ENCODE measurements around the gene EIF4EBP2.

EIF4EBP2 gene

GRCh38 chr10:70404036-70404786 lies at the start of gene EIF4EBP2:
EIF4EBP2 (plus strand) TSS chr10:70404145; CDS start chr10:70404402, 257 bp downstream.
- DNase-seq (ENCODE audit: low read depth in 3 of 3): peak; percentile 95 to 100 (median 98)

GRCh38 chr10:70354556-70354955 lies 49.4 kb upstream of the EIF4EBP2 start:
- no peak for DNase-seq (ENCODE audit: low read depth in 3 of 3)

- no peak for DNase-seq (ENCODE audit: low read depth in 3 of 3)
Observed at GRCh38 chr10:70355051-70356021, 48.6 kb upstream of the EIF4EBP2 start.

- DNase-seq (ENCODE audit: low read depth in 3 of 3): no peak
Observed at GRCh38 chr10:70357565-70357964, 46.4 kb upstream of the EIF4EBP2 start.

GRCh38 chr10:70358446-70358845 lies 45.5 kb upstream of the EIF4EBP2 start:
- DNase-seq (ENCODE audit: low read depth in 3 of 3): no peak

- no peak for DNase-seq (ENCODE audit: low read depth in 3 of 3)
Observed at GRCh38 chr10:70359017-70359550, 44.9 kb upstream of the EIF4EBP2 start.

GRCh38 chr10:70360215-70360614 lies 43.7 kb upstream of the EIF4EBP2 start:
- DNase-seq (ENCODE audit: low read depth in 3 of 3): no peak

GRCh38 chr10:70362328-70362727 lies 41.6 kb upstream of the EIF4EBP2 start:
- DNase-seq (ENCODE audit: low read depth in 3 of 3): no peak

GRCh38 chr10:70363292-70363691 lies 40.7 kb upstream of the EIF4EBP2 start:
- no peak for DNase-seq (ENCODE audit: low read depth in 3 of 3)

GRCh38 chr10:70363971-70364771 lies 39.8 kb upstream of the EIF4EBP2 start:
- peak; percentile 74 to 81 (median 75) for DNase-seq (ENCODE audit: low read depth in 3 of 3)

- DNase-seq (ENCODE audit: low read depth in 3 of 3): no peak
Observed at GRCh38 chr10:70364772-70365091, 39.2 kb upstream of the EIF4EBP2 start.

GRCh38 chr10:70367195-70367796 lies 36.6 kb upstream of the EIF4EBP2 start:
- DNase-seq (ENCODE audit: low read depth in 3 of 3): no peak

GRCh38 chr10:70368774-70369482 lies 35.0 kb upstream of the EIF4EBP2 start:
- DNase-seq (ENCODE audit: low read depth in 3 of 3): no peak

GRCh38 chr10:70369498-70370018 lies 34.4 kb upstream of the EIF4EBP2 start:
- no peak for DNase-seq (ENCODE audit: low read depth in 3 of 3)

GRCh38 chr10:70370766-70371165 lies 33.2 kb upstream of the EIF4EBP2 start:
- DNase-seq (ENCODE audit: low read depth in 3 of 3): no peak

- DNase-seq (ENCODE audit: low read depth in 3 of 3): no peak
Observed at GRCh38 chr10:70371846-70372245, 32.1 kb upstream of the EIF4EBP2 start.

GRCh38 chr10:70374775-70375614 lies 28.9 kb upstream of the EIF4EBP2 start:
- DNase-seq (ENCODE audit: low read depth in 3 of 3): no peak

- DNase-seq (ENCODE audit: low read depth in 3 of 3): no peak
Observed at GRCh38 chr10:70376436-70377378, 27.2 kb upstream of the EIF4EBP2 start.
